Smooth muscle cell (in vitro differentiated cells): ENCODE measurements around the gene CEP89. TPM values are rescaled to one million over a fixed set of nuclear protein-coding genes. Genes with fewer than 3 reads are reported as not detected.
"Not testable (repeated sequence)": the region's sequence is repeated elsewhere in the genome, so short reads cannot be mapped to it uniquely, and the experiment has no call there.

Experiments used
- DNase-seq: peaks from one replicate; lab custom pipeline; 2025; ENCODE audit not compliant: unreplicated experiment; lab: John Stamatoyannopoulos, UW
- H2AFZ ChIP-seq: fragments of 200-600 bp; sonication (generic); 2 replicates; pipeline ENCODE4 v1.6.0; 2016; ENCODE audit warnings: antibody characterized with exemption, low read depth, mild to moderate bottlenecking
- H3F3A ChIP-seq: fragments of 200-600 bp; sonication (generic); 2 replicates; pipeline ENCODE4 v1.6.0; 2017; ENCODE audit warnings: antibody characterized with exemption, low read depth
- H3K27ac ChIP-seq: fragments of 200-600 bp; sonication (generic); 2 replicates; pipeline ENCODE4 v1.5.1; 2016; ENCODE audit warnings: low read depth, mild to moderate bottlenecking
- H3K27me3 ChIP-seq: fragments of 200-600 bp; sonication (generic); 2 replicates; pipeline ENCODE4 v1.6.1; 2016; ENCODE audit warnings: low read depth, mild to moderate bottlenecking
- H3K36me3 ChIP-seq: fragments of 200-600 bp; sonication (generic); 2 replicates; pipeline ENCODE4 v1.5.1; 2016; ENCODE audit warnings: low read depth
- H3K4me1 ChIP-seq: fragments of 200-600 bp; sonication (generic); 2 replicates; pipeline ENCODE4 v1.5.1; 2016; ENCODE audit warnings: low read depth
- H3K4me2 ChIP-seq: fragments of 200-600 bp; sonication (generic); 2 replicates; pipeline ENCODE4 v1.6.0; 2016; ENCODE audit warnings: mild to moderate bottlenecking
- H3K4me3 ChIP-seq: fragments of 200-600 bp; sonication (generic); 2 replicates; pipeline ENCODE4 v1.5.1; 2016; ENCODE audit warnings: mild to moderate bottlenecking
- H3K79me2 ChIP-seq: fragments of 200-600 bp; sonication (generic); 2 replicates; pipeline ENCODE4 v1.6.0; 2016; ENCODE audit warnings: low read depth, mild to moderate bottlenecking
- H3K9ac ChIP-seq: fragments of 200-600 bp; sonication (generic); 2 replicates; pipeline ENCODE4 v1.6.0; 2016; ENCODE audit warnings: low read depth
- H3K9me3 ChIP-seq: fragments of 200-600 bp; sonication (generic); replicated peaks from 2 replicates; pipeline ENCODE4 v1.5.1; 2016; ENCODE audit warnings: low read depth
- H4K20me1 ChIP-seq: fragments of 200-600 bp; sonication (generic); 2 replicates; pipeline ENCODE4 v1.6.0; 2016; ENCODE audit warnings: low read depth
- WGBS: methylation state at CpG from one replicate; pipeline ENCODE4 v1.1.7; 2016; ENCODE audit warnings: low lambda C conversion rate; 5-methylcytosine and 5-hydroxymethylcytosine counted together
- polyA plus RNA-seq: library from polyadenylated mRNA; unstranded; fragments of >200 nt; fragmentation: Nextera tagmentation; extraction: Ambion mirVana; gene quantifications from 2 replicates; pipeline ENCODE4 v1.2.1, GENCODE V29; 2016
- total RNA-seq: library from RNA; depleted of rRNA; stranded (reverse); fragments of >200 nt; gene quantifications from 2 replicates; pipeline ENCODE4 v1.2.3, GENCODE V29; 2014
- TF ChIP-seq, protein P1 (sequence below): fragments of 200-600 bp; sonication (generic); IDR thresholded peaks from 2 replicates; pipeline ENCODE4 v1.5.1; 2017; ENCODE audit warnings: borderline replicate concordance, mild to moderate bottlenecking, antibody characterized with exemption; ENCODE audit not compliant: insufficient read depth, poor library complexity, severe bottlenecking

CEP89 gene
- total and polyA plus RNA-seq, 2 experiments from 2014 or later, result 11.7 to 19.6 TPM

DNA sequence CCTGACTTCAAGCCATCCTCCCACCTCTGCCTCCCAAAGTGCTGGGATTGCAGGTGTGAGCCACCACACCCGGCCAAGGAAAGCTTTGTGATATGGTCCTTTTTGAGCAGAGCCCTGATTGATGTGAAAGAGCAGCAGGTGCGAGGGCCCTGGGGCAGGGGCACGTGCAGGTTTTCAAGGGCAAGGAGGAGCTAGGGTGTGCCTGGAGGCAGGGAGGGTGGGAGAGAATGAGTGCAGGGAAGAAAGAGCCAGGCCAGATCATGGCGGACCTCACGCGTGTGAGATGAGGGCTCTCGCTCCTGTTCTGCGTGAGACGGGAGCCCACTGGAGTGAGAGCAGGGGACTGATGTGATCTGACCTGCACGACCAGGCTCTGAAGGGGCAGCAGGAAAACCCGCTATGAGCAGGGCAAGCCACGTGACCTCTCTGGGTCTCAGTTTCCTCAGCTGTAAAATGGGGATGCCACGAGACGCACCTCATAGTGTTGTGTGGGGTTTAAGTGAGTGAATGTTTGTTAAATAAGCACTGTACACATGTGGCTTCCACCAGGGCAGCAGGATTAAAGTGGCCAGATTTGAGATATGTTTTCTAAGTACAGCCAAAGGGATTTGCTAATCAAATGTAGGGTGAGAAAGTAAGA, 26.1 kb upstream of the CEP89 start:
- no peaks in the 10 kb centered on the region for H3K27me3 ChIP-seq
- H3K4me1 ChIP-seq, result no peaks in the 10 kb centered on the region
- no peak for DNase-seq
- no peaks in the 10 kb centered on the region for H4K20me1 ChIP-seq
- TF ChIP-seq, protein P1, sequence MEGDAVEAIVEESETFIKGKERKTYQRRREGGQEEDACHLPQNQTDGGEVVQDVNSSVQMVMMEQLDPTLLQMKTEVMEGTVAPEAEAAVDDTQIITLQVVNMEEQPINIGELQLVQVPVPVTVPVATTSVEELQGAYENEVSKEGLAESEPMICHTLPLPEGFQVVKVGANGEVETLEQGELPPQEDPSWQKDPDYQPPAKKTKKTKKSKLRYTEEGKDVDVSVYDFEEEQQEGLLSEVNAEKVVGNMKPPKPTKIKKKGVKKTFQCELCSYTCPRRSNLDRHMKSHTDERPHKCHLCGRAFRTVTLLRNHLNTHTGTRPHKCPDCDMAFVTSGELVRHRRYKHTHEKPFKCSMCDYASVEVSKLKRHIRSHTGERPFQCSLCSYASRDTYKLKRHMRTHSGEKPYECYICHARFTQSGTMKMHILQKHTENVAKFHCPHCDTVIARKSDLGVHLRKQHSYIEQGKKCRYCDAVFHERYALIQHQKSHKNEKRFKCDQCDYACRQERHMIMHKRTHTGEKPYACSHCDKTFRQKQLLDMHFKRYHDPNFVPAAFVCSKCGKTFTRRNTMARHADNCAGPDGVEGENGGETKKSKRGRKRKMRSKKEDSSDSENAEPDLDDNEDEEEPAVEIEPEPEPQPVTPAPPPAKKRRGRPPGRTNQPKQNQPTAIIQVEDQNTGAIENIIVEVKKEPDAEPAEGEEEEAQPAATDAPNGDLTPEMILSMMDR, result no peak
- H3K4me2 ChIP-seq, result no peak overlapping the region
- no peaks in the 10 kb centered on the region for H3F3A ChIP-seq
- H3K27ac ChIP-seq, result no peak overlapping the region
- H2AFZ ChIP-seq, result no peak overlapping the region
- H3K9ac ChIP-seq, result no peak overlapping the region
- H3K79me2 ChIP-seq, result no peaks in the 10 kb centered on the region
- H3K4me3 ChIP-seq, result no peak overlapping the region
- H3K9me3 ChIP-seq, result no peaks in the 10 kb centered on the region
- no peaks in the 10 kb centered on the region for H3K36me3 ChIP-seq
- 89% methylated on average over 9 of the region's 14 CpGs for WGBS

DNA sequence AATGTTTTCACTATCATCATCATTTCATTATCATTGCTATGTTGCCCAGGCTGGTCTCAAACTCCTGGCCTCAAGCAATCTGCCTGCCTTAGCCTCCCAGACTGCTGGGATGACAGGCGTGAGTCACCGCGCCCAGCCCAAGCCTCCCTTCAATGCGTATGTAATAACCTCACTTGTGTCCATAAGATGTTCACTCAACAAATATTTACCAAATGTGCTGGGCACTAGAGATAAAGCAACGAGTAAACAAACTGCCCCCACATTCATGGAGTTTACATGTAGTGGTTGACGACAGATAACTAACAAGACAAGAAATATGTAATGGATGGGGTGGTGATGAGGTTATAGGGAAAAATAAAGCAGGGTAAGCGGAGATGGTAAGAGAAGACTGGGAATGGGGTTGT, 25.3 kb upstream of the CEP89 start:
- not testable (repeated sequence) for H3K79me2 ChIP-seq, H3K27ac ChIP-seq, H3K4me3 ChIP-seq, H3K9ac ChIP-seq, H4K20me1 ChIP-seq, H3K4me1 ChIP-seq, H3K27me3 ChIP-seq, H3K9me3 ChIP-seq, H2AFZ ChIP-seq, H3K36me3 ChIP-seq, H3K4me2 ChIP-seq, H3F3A ChIP-seq, DNase-seq
- 57% methylated on average over 7 of the region's 7 CpGs for WGBS

DNA sequence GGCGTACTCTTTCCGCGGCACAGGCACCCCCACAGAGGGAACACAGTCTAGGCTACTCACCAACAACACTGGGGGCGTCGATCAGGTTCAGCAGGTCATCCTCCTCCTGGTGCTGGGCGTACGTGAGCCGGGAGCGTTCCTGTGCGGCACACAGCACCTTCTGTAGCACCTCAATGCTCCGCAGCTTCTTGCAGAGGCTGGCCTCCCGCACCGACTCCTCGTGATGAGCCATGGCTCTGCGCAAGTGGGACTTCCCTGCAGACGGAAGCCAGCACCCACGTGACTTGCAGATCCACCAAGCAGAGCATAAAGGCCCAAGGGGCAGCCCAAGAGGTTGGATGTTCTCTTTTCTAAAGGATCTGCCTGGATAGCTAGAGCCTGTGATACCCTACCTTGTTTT, 24.2 kb upstream of the CEP89 start:
- H3K36me3 ChIP-seq, H3K79me2 ChIP-seq, H3K27ac ChIP-seq, H3K4me3 ChIP-seq, H3F3A ChIP-seq, H2AFZ ChIP-seq, H3K4me1 ChIP-seq, H3K27me3 ChIP-seq, H3K9me3 ChIP-seq, H3K9ac ChIP-seq, H4K20me1 ChIP-seq, DNase-seq, H3K4me2 ChIP-seq: not testable (repeated sequence)
- WGBS, result 95% methylated on average over 17 of the region's 17 CpGs

DNA sequence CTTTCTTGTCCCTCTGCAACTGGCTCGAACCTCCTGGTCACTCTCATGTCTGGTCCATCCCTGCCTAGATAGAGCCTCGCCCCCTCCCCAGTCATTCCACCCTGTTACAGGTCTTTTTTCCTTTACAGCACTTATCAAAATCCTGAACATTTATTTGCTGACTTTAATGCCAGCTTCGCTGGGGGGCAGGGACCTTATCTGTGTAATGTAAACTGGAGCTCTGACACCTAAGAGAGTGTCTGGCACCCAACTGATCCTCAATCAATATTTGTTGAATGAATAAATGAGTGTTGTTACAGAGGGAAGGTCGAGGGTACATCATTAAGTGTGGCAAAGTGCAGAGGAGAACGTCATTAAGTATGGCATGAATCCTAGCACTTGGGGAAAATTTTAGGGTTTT, 17.0 kb upstream of the CEP89 start:
- Histone ChIP-seq H3K4me1 (no peaks in the 10 kb centered on the region), H3K9ac (no peak overlapping the region), H2AFZ (no peak overlapping the region), H3K9me3 (no peaks in the 10 kb centered on the region), H4K20me1 (no peaks in the 10 kb centered on the region), H3K4me2 (no peak overlapping the region), H3K4me3 (no peak overlapping the region), H3K27me3 (no peaks in the 10 kb centered on the region), H3K27ac (no peak overlapping the region), H3F3A (no peaks in the 10 kb centered on the region), H3K36me3 (no peaks in the 10 kb centered on the region), H3K79me2 (no peaks in the 10 kb centered on the region)
- 94% methylated on average over 5 of the region's 5 CpGs for WGBS
- DNase-seq, result no peak
- TF ChIP-seq, protein P1, result no peak

DNA sequence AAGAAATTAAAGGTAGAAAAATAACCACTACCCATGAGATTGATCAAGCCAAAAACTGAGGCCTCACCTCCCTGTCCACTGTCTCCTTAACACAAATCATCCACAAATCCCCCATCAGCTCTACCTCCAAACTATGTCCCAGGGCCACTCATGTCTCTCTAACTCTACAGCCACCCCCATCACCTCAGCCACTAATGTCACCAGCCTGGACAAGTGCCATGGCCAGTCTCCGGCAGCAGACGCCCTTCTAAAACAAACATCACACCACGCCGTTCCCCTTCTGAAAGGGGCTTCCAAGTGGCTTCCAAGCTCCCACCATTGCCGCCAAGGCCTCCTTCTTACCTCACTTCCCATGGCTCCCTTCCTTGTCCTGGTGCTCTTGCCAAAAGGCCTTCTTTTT, 16.5 kb upstream of the CEP89 start:
- not testable (repeated sequence) for DNase-seq, H3K4me1 ChIP-seq, H3F3A ChIP-seq, H2AFZ ChIP-seq, H3K79me2 ChIP-seq, H3K4me3 ChIP-seq, H3K4me2 ChIP-seq, H4K20me1 ChIP-seq, H3K27me3 ChIP-seq, H3K9ac ChIP-seq, H3K36me3 ChIP-seq, H3K27ac ChIP-seq, H3K9me3 ChIP-seq
- WGBS, result 99% methylated on average over 5 of the region's 5 CpGs

DNA sequence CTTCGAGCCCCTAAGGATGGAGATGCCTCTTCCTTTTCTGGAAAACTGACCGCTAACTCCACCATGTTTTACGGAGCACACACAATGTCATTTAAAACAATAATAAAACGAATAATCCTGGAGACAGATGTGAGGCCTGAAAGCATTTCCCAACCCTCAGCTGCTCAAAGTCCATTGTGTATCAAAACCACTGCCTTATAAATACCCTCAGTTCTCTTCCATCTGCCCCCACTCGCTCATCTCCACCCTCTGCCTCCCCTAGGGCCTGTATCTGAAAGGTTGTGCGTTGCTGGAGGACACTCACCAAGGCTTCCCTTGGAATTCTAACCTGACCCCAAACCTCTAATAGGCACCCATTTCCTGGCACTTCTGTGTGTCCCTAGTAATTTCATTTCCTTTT, 10.7 kb upstream of the CEP89 start:
- not testable (repeated sequence) for H3F3A ChIP-seq, H3K4me1 ChIP-seq, H3K9me3 ChIP-seq, H2AFZ ChIP-seq, H3K79me2 ChIP-seq, DNase-seq, H3K4me3 ChIP-seq, H3K4me2 ChIP-seq, H3K36me3 ChIP-seq, H3K27me3 ChIP-seq, H4K20me1 ChIP-seq, H3K9ac ChIP-seq, H3K27ac ChIP-seq
- 96% methylated on average over 6 of the region's 6 CpGs for WGBS

DNA sequence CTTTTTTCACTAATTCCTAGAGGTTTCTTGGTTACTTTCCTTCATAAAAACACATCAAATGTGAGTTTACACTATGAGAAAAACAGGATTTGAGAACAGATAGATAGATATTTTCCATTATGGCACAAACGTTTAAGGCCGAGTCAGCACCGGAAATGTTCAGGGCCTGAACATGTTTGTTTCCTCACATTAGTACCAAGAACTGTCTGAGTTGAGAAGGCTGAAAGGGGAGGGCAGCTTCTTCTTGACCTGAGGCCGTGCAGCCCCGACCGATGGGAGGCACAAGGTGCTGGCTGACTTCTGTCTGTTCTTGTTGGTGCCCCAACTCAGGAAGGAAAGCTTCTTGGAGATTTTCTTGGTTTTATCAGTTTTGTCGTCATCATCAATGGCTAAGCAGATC, 8.0 kb upstream of the CEP89 start:
- not testable (repeated sequence) for H3K4me3 ChIP-seq, H3K27me3 ChIP-seq, DNase-seq, H3K36me3 ChIP-seq, H3K27ac ChIP-seq, H3K9ac ChIP-seq, H3K4me2 ChIP-seq, H4K20me1 ChIP-seq, H2AFZ ChIP-seq, H3K79me2 ChIP-seq, H3F3A ChIP-seq, H3K4me1 ChIP-seq, H3K9me3 ChIP-seq
- WGBS, result 91% methylated on average over 7 of the region's 7 CpGs
